Endothelial cell of umbilical vein (primary cell): Measurements from ENCODE around the gene ACSM2A. TPM values are rescaled to one million over a fixed set of nuclear protein-coding genes. Genes with fewer than 3 reads are reported as not detected.

Source experiments
- BruUV-seq: library from RNA; stranded (reverse); fragments of 400-500 nt; replicated peaks from 2 replicates; lab custom pipeline; 2021; lab: Mats Ljungman, UMichigan
- CTCF ChIA-PET: fragments of 300-600, 350-600 bp; sonication (Branson Sonifier 250); formaldehyde crosslinking; loops from one replicate; lab custom pipeline; 2021; ENCODE audit warnings: antibody characterized with exemption, inconsistent platforms; lab: Charles Lee
- POLR2A ChIA-PET: fragments of 300-600, 350-600 bp; sonication (Branson Sonifier 250); formaldehyde crosslinking; loops from one replicate; lab custom pipeline; 2021; ENCODE audit warnings: antibody characterized with exemption, inconsistent platforms; lab: Charles Lee
- DNase-seq: peaks from one replicate; pipeline ENCODE4 v3.0.0-alpha.2; 2011; ENCODE audit warnings: low read depth, low spot score
- FAIRE-seq: peaks from 2 replicates; lab custom pipeline; 2011; peaks lifted over from hg19 to GRCh38; lab: Jason Lieb, UNC
- H2AFZ ChIP-seq: 2 replicates; pipeline ENCODE4 v1.6.0; 2012; ENCODE audit warnings: low read depth, low read length, control low read depth, inconsistent platforms
- H3K27ac ChIP-seq: 2 replicates; pipeline ENCODE4 v1.5.1; 2011; ENCODE audit warnings: low read depth, mild to moderate bottlenecking, control low read depth, low read length, moderate library complexity; ENCODE audit not compliant: insufficient read depth
- H3K27me3 ChIP-seq, 2 experiments: 2 replicates each; pipeline versions ENCODE4 v1.6.0 to v1.6.1; 2011; ENCODE audit warnings: low read length in 2 of 2, mixed read lengths in 1 of 2; ENCODE audit not compliant: control insufficient read depth in 2 of 2, insufficient read depth in 2 of 2
- H3K36me3 ChIP-seq, 2 experiments: 2 replicates in 1 of 2; 3 replicates in 1 of 2; pipeline ENCODE4 v1.5.1; 2011; ENCODE audit warnings: low read length in 2 of 2, mild to moderate bottlenecking in 1 of 2, moderate library complexity in 1 of 2; ENCODE audit not compliant: control insufficient read depth in 2 of 2, insufficient read depth in 2 of 2; ENCODE audit errors: extremely low read depth in 1 of 2
- H3K4me1 ChIP-seq: 3 replicates; pipeline ENCODE4 v1.5.1; 2011; ENCODE audit warnings: mild to moderate bottlenecking, low read length; ENCODE audit not compliant: control insufficient read depth, insufficient read depth; ENCODE audit errors: extremely low read depth
- H3K4me2 ChIP-seq: 2 replicates; pipeline ENCODE4 v1.6.1; 2011; ENCODE audit warnings: low read length, control low read depth, mixed read lengths; ENCODE audit not compliant: insufficient read depth
- H3K4me3 ChIP-seq, 3 experiments: fragments of 200-600 bp in 1 of 3; sonication (generic), shearing (Covaris generic) in 1 of 3; replicated peaks in 1 of 3; 2 replicates each; pipeline ENCODE4 v1.5.1; 2011 to 2016; ENCODE audit warnings: control low read depth in 3 of 3, low read length in 3 of 3, mild to moderate bottlenecking in 2 of 3, inconsistent platforms in 1 of 3, low read depth in 1 of 3, moderate library complexity in 1 of 3; ENCODE audit not compliant: insufficient read depth in 1 of 3
- H3K79me2 ChIP-seq: 2 replicates; pipeline ENCODE4 v1.6.0; 2012; ENCODE audit warnings: low read length, inconsistent platforms; ENCODE audit not compliant: control insufficient read depth, insufficient read depth
- H3K9ac ChIP-seq: replicated peaks from 2 replicates; pipeline ENCODE3; 2011; ENCODE audit warnings: low read length, control low read depth; ENCODE audit not compliant: insufficient read depth; ENCODE audit errors: extremely low read depth
- H3K9me1 ChIP-seq: replicated peaks from 3 replicates; pipeline ENCODE4 v1.6.0; 2011; ENCODE audit warnings: mild to moderate bottlenecking, low read length; ENCODE audit not compliant: control insufficient read depth, insufficient read depth; ENCODE audit errors: extremely low read depth
- H3K9me3 ChIP-seq: replicated peaks from 2 replicates; pipeline ENCODE4 v1.5.1; 2012; ENCODE audit warnings: low read length, inconsistent platforms; ENCODE audit not compliant: control insufficient read depth, insufficient read depth
- H4K20me1 ChIP-seq: replicated peaks from 2 replicates; pipeline ENCODE3; 2011; ENCODE audit warnings: mild to moderate bottlenecking, low read length; ENCODE audit not compliant: control insufficient read depth, insufficient read depth; ENCODE audit errors: extremely low read depth
- EZH2 ChIP-seq: IDR thresholded peaks from 2 replicates; pipeline ENCODE4 v1.6.1; 2012; ENCODE audit warnings: borderline replicate concordance, low read depth, mild to moderate bottlenecking, moderate library complexity, low read length, inconsistent platforms; ENCODE audit not compliant: severe bottlenecking
- FOS ChIP-seq: IDR thresholded peaks from 2 replicates; pipeline ENCODE4 v1.6.1; 2011; ENCODE audit warnings: mild to moderate bottlenecking, low read length, moderate library complexity, borderline replicate concordance; ENCODE audit not compliant: insufficient read depth
- GATA2 ChIP-seq: IDR thresholded peaks from 2 replicates; pipeline ENCODE4 v1.7.0; 2011; ENCODE audit warnings: low read depth, mild to moderate bottlenecking, moderate library complexity, mixed read lengths, low read length; ENCODE audit not compliant: insufficient read length, insufficient read depth
- JUN ChIP-seq: IDR thresholded peaks from 2 replicates; pipeline ENCODE4 v1.6.1; 2011; ENCODE audit warnings: borderline replicate concordance, low read depth; ENCODE audit not compliant: insufficient read length, insufficient read depth
- MAX ChIP-seq: IDR thresholded peaks from 2 replicates; pipeline ENCODE4 v1.6.1; 2011; ENCODE audit not compliant: insufficient read depth, insufficient read length
- MYC ChIP-seq: IDR thresholded peaks from one replicate; pipeline ENCODE4 v1.6.1; 2011; ENCODE audit warnings: mild to moderate bottlenecking, low read depth, low read length
- POLR2A ChIP-seq: IDR thresholded peaks from 2 replicates; pipeline ENCODE4 v1.6.1; 2012; ENCODE audit warnings: low read depth, mild to moderate bottlenecking, control low read depth, low read length
- POLR2AphosphoS5 ChIP-seq: IDR thresholded peaks from 2 replicates; pipeline ENCODE4 v1.6.1; 2012; ENCODE audit warnings: low read depth, mild to moderate bottlenecking, control low read depth, low read length, moderate library complexity; ENCODE audit not compliant: insufficient read depth
- dilution Hi-C: fragments of 300-500 bp; cut with MboI; formaldehyde crosslinking; loops from one replicate; pipeline ENCODE4 v1.15.0; 2019; ENCODE audit warnings: low sequenced_read_pairs; ENCODE audit not compliant: extremely low pct_ligation_motif_present
- intact Hi-C: fragments of 100-400 bp; cut with micrococcal nuclease; formaldehyde crosslinking; loops from one replicate; pipeline ENCODE4 v1.10.0; 2022
- polyA plus RNA-seq, 4 experiments: library from polyadenylated mRNA; depleted of rRNA in 3 of 4; stranded (reverse) in 3 of 4; unstranded in 1 of 4; fragments of >200 nt; gene quantifications; 2 replicates each; pipeline versions ENCODE4 v1.2.1 to v1.2.3, GENCODE V29; 2011 to 2012; ENCODE audit warnings: missing spikeins in 1 of 4
- total RNA-seq: library from RNA; stranded (reverse); gene quantifications from 2 replicates; pipeline ENCODE4 v1.2.3, GENCODE V29; 2021
- TF ChIP-seq, protein P1 (sequence below), 2 donors: IDR thresholded peaks; 1 replicate in 1 of 2; 2 replicates in 1 of 2; pipeline ENCODE4 v1.5.1; 2011; ENCODE audit warnings: low read length in 2 of 2, mild to moderate bottlenecking in 2 of 2, moderate library complexity in 2 of 2, control low read depth in 1 of 2, inconsistent platforms in 1 of 2, low read depth in 1 of 2; ENCODE audit not compliant: insufficient read depth in 1 of 2; ENCODE audit errors: extremely low read depth in 1 of 2

Gene ACSM2A
- total and polyA plus RNA-seq, 2 donors (not counting 3 experiments of a cell fraction or from before 2014, with no cell fraction given) = 0.03 TPM; not detected in 1

DNA sequence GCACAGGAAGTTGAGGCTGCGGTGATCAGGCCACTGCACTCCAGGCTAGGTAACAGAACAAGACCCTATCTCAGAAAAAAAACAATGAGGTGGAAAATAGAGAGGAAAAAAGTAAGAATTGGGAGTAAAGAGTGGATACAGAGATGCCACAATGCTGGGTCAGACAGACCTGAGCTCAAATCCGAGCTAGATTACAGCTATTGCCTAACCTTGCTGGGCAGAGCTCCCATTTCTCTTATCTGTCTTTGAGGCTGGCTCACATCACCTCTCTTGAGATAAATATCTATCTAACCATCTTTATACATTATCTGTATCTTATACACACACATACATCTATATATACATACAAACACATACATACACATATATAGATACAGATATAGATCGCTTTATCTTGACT, 65.8 kb downstream of the ACSM2A start:
- no peak overlapping the region for H2AFZ ChIP-seq
- H3K9ac ChIP-seq = no peak overlapping the region
- H3K9me3 ChIP-seq = no peaks in the 10 kb centered on the region
- no peaks in the 10 kb centered on the region for H3K4me1 ChIP-seq
- DNase-seq = no peak
- no peaks in the 10 kb centered on the region for H3K79me2 ChIP-seq
- dilution Hi-C loops (no loop called here), intact Hi-C loops (no loop called here)
- no peak overlapping the region for H3K4me2 ChIP-seq
- H3K36me3 ChIP-seq = no peaks in the 10 kb centered on the region
- BruUV-seq = no TSS peak
- no peaks in the 10 kb centered on the region for H3K27me3 ChIP-seq
- no peak for FAIRE-seq
- ChIA-PET CTCF (no interaction called here), POLR2A (no interaction called here)
- no peaks in the 10 kb centered on the region for H3K9me1 ChIP-seq
- no peaks in the 10 kb centered on the region for H4K20me1 ChIP-seq
- H3K4me3 ChIP-seq = no peak overlapping the region
- no peak overlapping the region for H3K27ac ChIP-seq
- TF ChIP-seq POLR2A = no peak
- TF ChIP-seq FOS = no peak
- TF ChIP-seq JUN = no peak
- TF ChIP-seq, protein P1, sequence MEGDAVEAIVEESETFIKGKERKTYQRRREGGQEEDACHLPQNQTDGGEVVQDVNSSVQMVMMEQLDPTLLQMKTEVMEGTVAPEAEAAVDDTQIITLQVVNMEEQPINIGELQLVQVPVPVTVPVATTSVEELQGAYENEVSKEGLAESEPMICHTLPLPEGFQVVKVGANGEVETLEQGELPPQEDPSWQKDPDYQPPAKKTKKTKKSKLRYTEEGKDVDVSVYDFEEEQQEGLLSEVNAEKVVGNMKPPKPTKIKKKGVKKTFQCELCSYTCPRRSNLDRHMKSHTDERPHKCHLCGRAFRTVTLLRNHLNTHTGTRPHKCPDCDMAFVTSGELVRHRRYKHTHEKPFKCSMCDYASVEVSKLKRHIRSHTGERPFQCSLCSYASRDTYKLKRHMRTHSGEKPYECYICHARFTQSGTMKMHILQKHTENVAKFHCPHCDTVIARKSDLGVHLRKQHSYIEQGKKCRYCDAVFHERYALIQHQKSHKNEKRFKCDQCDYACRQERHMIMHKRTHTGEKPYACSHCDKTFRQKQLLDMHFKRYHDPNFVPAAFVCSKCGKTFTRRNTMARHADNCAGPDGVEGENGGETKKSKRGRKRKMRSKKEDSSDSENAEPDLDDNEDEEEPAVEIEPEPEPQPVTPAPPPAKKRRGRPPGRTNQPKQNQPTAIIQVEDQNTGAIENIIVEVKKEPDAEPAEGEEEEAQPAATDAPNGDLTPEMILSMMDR (IDR thresholded peaks at IDR 0.05; ENCODE audit: extremely low read depth in 1 of 2, insufficient read depth in 1 of 2, low read depth in 1 of 2, low read length in 2 of 2) = no peak
- TF ChIP-seq POLR2AphosphoS5 = no peak
- TF ChIP-seq EZH2 = no peak
- no peak for TF ChIP-seq MAX
- TF ChIP-seq MYC = no peak
- no peak for TF ChIP-seq GATA2
